Measurements from ENCODE around the gene NR1I3.

DNA sequence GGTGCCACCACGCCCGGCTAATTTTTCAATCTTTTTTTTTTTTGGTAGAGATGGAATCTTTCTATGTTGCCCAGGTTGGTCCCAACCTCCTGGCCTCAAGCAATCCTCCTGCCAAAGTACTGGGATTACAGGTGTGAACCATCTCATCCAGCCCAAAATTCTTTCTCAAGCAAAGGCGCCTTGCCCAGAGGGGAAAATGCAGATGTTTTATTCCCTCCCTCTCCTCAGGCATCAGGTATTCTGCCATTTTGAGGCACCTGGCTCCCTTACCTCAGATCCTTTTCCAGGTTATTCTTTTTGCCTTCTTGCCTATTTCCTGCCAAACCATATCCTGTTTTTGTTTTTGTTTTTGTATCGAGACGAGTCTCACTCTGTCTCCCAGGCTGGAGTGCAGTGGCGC, 49.6 kb downstream of the NR1I3 start:
- TF ChIP-seq, protein P1, sequence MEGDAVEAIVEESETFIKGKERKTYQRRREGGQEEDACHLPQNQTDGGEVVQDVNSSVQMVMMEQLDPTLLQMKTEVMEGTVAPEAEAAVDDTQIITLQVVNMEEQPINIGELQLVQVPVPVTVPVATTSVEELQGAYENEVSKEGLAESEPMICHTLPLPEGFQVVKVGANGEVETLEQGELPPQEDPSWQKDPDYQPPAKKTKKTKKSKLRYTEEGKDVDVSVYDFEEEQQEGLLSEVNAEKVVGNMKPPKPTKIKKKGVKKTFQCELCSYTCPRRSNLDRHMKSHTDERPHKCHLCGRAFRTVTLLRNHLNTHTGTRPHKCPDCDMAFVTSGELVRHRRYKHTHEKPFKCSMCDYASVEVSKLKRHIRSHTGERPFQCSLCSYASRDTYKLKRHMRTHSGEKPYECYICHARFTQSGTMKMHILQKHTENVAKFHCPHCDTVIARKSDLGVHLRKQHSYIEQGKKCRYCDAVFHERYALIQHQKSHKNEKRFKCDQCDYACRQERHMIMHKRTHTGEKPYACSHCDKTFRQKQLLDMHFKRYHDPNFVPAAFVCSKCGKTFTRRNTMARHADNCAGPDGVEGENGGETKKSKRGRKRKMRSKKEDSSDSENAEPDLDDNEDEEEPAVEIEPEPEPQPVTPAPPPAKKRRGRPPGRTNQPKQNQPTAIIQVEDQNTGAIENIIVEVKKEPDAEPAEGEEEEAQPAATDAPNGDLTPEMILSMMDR (IDR thresholded peaks at IDR 0.05), result no peak
- TF ChIP-seq POLR2A (IDR thresholded peaks at IDR 0.05), result no peak

Data from tibial nerve (tissue), 3 donors.